Measurements from ENCODE around the gene DRC3.

Gene DRC3

DNA sequence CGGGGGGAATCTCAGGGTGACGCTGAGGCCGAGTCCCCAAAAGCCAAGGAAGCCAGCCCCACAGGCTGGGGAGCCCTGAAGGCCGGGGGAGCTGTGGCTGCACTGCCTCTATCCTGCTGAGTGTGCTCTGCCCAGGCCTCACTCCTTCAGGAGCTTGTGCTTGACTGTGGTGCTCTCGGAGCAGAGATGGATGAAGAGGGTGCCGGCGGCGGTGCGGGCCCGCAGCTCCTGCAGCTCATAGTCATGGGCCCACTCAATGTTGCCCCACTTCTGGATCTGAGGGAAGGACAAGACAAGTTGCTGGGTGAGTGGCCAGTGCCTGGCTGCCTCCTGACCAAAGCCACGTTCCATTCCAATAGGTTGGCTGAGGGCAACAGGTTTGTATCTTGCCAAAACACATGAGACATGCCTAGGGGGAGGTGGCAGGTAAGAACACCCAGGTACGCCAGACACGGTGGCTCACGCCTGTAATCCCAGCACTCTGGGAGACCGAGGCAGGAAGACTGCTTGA is 45.8 kb downstream of the DRC3 start:
- ATAC-seq, result no peak
- TF ChIP-seq, protein P1, sequence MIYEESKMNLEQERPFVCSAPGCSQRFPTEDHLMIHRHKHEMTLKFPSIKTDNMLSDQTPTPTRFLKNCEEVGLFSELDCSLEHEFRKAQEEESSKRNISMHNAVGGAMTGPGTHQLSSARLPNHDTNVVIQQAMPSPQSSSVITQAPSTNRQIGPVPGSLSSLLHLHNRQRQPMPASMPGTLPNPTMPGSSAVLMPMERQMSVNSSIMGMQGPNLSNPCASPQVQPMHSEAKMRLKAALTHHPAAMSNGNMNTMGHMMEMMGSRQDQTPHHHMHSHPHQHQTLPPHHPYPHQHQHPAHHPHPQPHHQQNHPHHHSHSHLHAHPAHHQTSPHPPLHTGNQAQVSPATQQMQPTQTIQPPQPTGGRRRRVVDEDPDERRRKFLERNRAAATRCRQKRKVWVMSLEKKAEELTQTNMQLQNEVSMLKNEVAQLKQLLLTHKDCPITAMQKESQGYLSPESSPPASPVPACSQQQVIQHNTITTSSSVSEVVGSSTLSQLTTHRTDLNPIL (CRISPR knock-in tag; IDR thresholded peaks at IDR 0.05; ENCODE audit: low read depth), result no peak
- no peak for TF ChIP-seq ZNF70 (CRISPR knock-in tag; IDR thresholded peaks at IDR 0.05)
- TF ChIP-seq ZFP30 (CRISPR knock-in tag; IDR thresholded peaks at IDR 0.05), result no peak
- no peak for TF ChIP-seq ARNTL (CRISPR knock-in tag; IDR thresholded peaks at IDR 0.05; ENCODE audit: borderline replicate concordance, low read depth)
- TF ChIP-seq, protein P2, sequence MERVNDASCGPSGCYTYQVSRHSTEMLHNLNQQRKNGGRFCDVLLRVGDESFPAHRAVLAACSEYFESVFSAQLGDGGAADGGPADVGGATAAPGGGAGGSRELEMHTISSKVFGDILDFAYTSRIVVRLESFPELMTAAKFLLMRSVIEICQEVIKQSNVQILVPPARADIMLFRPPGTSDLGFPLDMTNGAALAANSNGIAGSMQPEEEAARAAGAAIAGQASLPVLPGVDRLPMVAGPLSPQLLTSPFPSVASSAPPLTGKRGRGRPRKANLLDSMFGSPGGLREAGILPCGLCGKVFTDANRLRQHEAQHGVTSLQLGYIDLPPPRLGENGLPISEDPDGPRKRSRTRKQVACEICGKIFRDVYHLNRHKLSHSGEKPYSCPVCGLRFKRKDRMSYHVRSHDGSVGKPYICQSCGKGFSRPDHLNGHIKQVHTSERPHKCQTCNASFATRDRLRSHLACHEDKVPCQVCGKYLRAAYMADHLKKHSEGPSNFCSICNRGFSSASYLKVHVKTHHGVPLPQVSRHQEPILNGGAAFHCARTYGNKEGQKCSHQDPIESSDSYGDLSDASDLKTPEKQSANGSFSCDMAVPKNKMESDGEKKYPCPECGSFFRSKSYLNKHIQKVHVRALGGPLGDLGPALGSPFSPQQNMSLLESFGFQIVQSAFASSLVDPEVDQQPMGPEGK (CRISPR knock-in tag; IDR thresholded peaks at IDR 0.05; ENCODE audit: borderline replicate concordance), result no peak
- TF ChIP-seq, protein P3, sequence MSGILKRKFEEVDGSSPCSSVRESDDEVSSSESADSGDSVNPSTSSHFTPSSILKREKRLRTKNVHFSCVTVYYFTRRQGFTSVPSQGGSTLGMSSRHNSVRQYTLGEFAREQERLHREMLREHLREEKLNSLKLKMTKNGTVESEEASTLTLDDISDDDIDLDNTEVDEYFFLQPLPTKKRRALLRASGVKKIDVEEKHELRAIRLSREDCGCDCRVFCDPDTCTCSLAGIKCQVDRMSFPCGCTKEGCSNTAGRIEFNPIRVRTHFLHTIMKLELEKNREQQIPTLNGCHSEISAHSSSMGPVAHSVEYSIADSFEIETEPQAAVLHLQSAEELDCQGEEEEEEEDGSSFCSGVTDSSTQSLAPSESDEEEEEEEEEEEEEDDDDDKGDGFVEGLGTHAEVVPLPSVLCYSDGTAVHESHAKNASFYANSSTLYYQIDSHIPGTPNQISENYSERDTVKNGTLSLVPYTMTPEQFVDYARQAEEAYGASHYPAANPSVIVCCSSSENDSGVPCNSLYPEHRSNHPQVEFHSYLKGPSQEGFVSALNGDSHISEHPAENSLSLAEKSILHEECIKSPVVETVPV (CRISPR knock-in tag; IDR thresholded peaks at IDR 0.05), result no peak

DNA sequence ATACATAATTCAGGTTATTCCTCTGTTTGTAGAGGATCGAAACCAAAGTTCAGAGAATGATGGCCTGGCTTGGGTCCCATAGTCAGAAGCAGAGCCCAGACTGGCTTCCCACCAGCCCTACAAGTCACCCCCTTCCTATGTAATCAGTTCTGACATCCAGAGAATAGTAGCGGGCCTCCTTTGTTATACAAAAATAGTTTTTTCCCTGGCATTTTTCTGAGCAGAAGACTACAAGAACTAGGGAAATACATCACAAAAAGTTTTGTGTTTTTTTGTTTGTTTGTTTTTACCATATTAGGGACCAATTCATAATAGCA is 47.1 kb downstream of the DRC3 start:
- TF ChIP-seq ZNF70 (CRISPR knock-in tag; IDR thresholded peaks at IDR 0.05), result no peak
- TF ChIP-seq, protein P1 (CRISPR knock-in tag; IDR thresholded peaks at IDR 0.05; ENCODE audit: low read depth), result no peak
- TF ChIP-seq ARNTL (CRISPR knock-in tag; IDR thresholded peaks at IDR 0.05; ENCODE audit: borderline replicate concordance, low read depth), result no peak
- ATAC-seq, result no peak

DNA sequence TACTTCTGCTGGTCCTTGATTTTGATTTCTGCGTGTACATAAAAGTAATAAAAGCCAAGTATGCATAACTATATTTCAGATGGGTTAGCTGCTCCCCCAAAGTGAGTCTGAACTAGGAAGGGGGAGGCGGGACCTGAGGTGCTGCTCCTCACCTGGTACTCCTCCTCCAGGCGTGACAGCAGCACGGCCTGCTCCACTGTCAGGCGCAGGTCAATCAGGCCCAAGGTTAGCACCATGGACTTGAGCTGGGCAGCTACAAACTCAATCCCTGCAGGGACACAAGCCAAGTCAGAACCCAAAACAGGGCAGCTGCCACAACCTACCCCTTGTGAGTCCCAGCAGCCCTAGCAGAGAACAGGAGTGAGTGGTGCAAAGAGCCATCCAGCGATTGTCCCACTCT is 48.3 kb downstream of the DRC3 start:
- ATAC-seq, result no peak
- TF ChIP-seq CSDC2 (CRISPR knock-in tag; IDR thresholded peaks at IDR 0.05) (no peak), OSR1 (CRISPR knock-in tag; IDR thresholded peaks at IDR 0.05) (no peak), RARB (CRISPR knock-in tag; IDR thresholded peaks at IDR 0.05) (no peak), ZNF70 (CRISPR knock-in tag; IDR thresholded peaks at IDR 0.05) (no peak), TOX (CRISPR knock-in tag; IDR thresholded peaks at IDR 0.05; ENCODE audit: borderline replicate concordance) (no peak), ZFP30 (CRISPR knock-in tag; IDR thresholded peaks at IDR 0.05) (no peak), PPARA (CRISPR knock-in tag; IDR thresholded peaks at IDR 0.05; ENCODE audit: borderline replicate concordance) (no peak), ZC3H10 (CRISPR knock-in tag; IDR thresholded peaks at IDR 0.05) (no peak), TCF4 (CRISPR knock-in tag; IDR thresholded peaks at IDR 0.05; ENCODE audit: borderline replicate concordance) (no peak), GLIS3 (CRISPR knock-in tag; IDR thresholded peaks at IDR 0.05) (no peak), ZNF565 (CRISPR knock-in tag; conservative IDR thresholded peaks at IDR 0.05; ENCODE audit: low read depth) (no peak), ZFP3 (CRISPR knock-in tag; IDR thresholded peaks at IDR 0.05) (no peak)
- TF ChIP-seq, protein P4, sequence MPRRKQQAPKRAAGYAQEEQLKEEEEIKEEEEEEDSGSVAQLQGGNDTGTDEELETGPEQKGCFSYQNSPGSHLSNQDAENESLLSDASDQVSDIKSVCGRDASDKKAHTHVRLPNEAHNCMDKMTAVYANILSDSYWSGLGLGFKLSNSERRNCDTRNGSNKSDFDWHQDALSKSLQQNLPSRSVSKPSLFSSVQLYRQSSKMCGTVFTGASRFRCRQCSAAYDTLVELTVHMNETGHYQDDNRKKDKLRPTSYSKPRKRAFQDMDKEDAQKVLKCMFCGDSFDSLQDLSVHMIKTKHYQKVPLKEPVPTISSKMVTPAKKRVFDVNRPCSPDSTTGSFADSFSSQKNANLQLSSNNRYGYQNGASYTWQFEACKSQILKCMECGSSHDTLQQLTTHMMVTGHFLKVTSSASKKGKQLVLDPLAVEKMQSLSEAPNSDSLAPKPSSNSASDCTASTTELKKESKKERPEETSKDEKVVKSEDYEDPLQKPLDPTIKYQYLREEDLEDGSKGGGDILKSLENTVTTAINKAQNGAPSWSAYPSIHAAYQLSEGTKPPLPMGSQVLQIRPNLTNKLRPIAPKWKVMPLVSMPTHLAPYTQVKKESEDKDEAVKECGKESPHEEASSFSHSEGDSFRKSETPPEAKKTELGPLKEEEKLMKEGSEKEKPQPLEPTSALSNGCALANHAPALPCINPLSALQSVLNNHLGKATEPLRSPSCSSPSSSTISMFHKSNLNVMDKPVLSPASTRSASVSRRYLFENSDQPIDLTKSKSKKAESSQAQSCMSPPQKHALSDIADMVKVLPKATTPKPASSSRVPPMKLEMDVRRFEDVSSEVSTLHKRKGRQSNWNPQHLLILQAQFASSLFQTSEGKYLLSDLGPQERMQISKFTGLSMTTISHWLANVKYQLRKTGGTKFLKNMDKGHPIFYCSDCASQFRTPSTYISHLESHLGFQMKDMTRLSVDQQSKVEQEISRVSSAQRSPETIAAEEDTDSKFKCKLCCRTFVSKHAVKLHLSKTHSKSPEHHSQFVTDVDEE (CRISPR knock-in tag; IDR thresholded peaks at IDR 0.05), result no peak
- TF ChIP-seq, protein P5, sequence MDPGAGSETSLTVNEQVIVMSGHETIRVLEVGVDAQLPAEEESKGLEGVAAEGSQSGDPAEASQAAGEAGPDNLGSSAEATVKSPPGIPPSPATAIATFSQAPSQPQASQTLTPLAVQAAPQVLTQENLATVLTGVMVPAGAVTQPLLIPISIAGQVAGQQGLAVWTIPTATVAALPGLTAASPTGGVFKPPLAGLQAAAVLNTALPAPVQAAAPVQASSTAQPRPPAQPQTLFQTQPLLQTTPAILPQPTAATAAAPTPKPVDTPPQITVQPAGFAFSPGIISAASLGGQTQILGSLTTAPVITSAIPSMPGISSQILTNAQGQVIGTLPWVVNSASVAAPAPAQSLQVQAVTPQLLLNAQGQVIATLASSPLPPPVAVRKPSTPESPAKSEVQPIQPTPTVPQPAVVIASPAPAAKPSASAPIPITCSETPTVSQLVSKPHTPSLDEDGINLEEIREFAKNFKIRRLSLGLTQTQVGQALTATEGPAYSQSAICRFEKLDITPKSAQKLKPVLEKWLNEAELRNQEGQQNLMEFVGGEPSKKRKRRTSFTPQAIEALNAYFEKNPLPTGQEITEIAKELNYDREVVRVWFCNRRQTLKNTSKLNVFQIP (CRISPR knock-in tag; IDR thresholded peaks at IDR 0.05; ENCODE audit: borderline replicate concordance, low read depth), result no peak
- TF ChIP-seq, protein P3 (CRISPR knock-in tag; IDR thresholded peaks at IDR 0.05), result no peak
- TF ChIP-seq, protein P2 (CRISPR knock-in tag; IDR thresholded peaks at IDR 0.05; ENCODE audit: borderline replicate concordance), result no peak

All from SK-N-SH treated with all-trans-retinoic acid at 6 μM for 48 hours (cell line).